HEK293 (cell line): ENCODE results near the gene KDELR1.

Source experiments
- SCRT2 ChIP-seq: fragments of 450-650 bp; formaldehyde crosslinking; IDR thresholded peaks from 2 replicates; pipeline ENCODE4 v1.5.1; 2016; ENCODE audit warnings: missing biosample characterization, missing genetic modification characterization
- SP2 ChIP-seq: fragments of 450-650 bp; formaldehyde crosslinking; IDR thresholded peaks from 2 replicates; pipeline ENCODE4 v1.5.1; 2016; ENCODE audit warnings: missing biosample characterization, missing genetic modification characterization
- TCF7L2 ChIP-seq: IDR thresholded peaks from 2 replicates; pipeline ENCODE4 v1.6.1; 2011; ENCODE audit warnings: low read depth, mild to moderate bottlenecking, inconsistent platforms, low read length, moderate library complexity, borderline replicate concordance
- TRIM28 ChIP-seq: IDR thresholded peaks from 2 replicates; pipeline ENCODE4 v1.6.1; 2011; ENCODE audit warnings: low read length, control low read depth, borderline replicate concordance
- ZNF302 ChIP-seq: fragments of 450-650 bp; formaldehyde crosslinking; IDR thresholded peaks from 2 replicates; pipeline ENCODE4 v1.5.1; 2016; ENCODE audit warnings: missing biosample characterization, missing genetic modification characterization, low read depth
- ZNF311 ChIP-seq: fragments of 450-650 bp; formaldehyde crosslinking; IDR thresholded peaks from 2 replicates; pipeline ENCODE4 v1.5.1; 2017; ENCODE audit warnings: missing biosample characterization, missing genetic modification characterization, borderline replicate concordance
- TF ChIP-seq, protein P1 (sequence below): fragments of 450-650 bp; formaldehyde crosslinking; IDR thresholded peaks from 2 replicates; pipeline ENCODE4 v1.5.1; 2016; ENCODE audit warnings: missing biosample characterization, missing genetic modification characterization
- TF ChIP-seq, protein P2 (sequence below): fragments of 450-650 bp; formaldehyde crosslinking; IDR thresholded peaks from 2 replicates; pipeline ENCODE4 v1.5.1; 2016; ENCODE audit warnings: missing biosample characterization, missing genetic modification characterization
- TF ChIP-seq, protein P3 (sequence below): fragments of 450-650 bp; formaldehyde crosslinking; IDR thresholded peaks from 2 replicates; pipeline ENCODE4 v1.5.1; 2016; ENCODE audit warnings: missing biosample characterization, missing genetic modification characterization

DNA sequence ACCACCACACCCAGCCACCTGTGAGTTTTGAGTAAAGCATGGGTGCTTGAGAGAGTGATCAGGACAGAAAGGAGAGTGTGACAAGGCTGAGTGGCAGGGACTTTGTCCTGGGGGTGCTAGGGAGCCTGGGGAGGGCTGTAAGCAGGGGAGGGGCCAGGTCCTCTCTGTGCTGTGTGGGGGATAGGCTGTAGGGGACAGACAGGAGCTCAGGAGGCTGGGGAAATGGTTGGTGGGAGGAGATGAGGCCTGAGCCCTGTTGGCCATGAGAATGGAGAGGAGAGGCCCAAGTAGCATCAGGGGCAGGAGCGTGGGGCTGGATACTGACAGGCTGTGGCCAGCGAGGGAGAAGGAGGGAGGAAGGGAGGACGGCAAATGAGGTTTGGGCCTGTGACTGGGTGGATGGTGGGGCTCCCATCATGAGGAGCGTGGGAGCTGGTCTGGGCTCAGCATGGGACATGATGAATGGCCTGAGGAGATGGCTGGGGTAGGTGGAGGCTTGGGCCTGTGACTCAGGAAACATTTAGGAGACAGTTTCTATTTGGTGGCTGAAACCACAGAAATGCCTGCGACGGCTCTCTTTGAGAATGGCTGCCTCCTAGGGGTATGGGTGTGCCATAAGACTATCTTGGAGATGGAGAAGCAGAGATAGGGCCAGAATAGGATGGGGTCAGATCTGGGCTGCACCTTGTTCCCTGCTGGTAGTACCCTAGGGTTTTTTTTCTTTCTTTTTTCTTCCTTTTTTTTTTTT is 27.1 kb upstream of the KDELR1 start:
- TF ChIP-seq, protein P1, sequence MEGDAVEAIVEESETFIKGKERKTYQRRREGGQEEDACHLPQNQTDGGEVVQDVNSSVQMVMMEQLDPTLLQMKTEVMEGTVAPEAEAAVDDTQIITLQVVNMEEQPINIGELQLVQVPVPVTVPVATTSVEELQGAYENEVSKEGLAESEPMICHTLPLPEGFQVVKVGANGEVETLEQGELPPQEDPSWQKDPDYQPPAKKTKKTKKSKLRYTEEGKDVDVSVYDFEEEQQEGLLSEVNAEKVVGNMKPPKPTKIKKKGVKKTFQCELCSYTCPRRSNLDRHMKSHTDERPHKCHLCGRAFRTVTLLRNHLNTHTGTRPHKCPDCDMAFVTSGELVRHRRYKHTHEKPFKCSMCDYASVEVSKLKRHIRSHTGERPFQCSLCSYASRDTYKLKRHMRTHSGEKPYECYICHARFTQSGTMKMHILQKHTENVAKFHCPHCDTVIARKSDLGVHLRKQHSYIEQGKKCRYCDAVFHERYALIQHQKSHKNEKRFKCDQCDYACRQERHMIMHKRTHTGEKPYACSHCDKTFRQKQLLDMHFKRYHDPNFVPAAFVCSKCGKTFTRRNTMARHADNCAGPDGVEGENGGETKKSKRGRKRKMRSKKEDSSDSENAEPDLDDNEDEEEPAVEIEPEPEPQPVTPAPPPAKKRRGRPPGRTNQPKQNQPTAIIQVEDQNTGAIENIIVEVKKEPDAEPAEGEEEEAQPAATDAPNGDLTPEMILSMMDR (tag by site-specific recombination), result 0 out of 2 replicates have a peak, but pooled peaks have one; percentile 25
- no peak for TF ChIP-seq TCF7L2
- TF ChIP-seq, protein P2, sequence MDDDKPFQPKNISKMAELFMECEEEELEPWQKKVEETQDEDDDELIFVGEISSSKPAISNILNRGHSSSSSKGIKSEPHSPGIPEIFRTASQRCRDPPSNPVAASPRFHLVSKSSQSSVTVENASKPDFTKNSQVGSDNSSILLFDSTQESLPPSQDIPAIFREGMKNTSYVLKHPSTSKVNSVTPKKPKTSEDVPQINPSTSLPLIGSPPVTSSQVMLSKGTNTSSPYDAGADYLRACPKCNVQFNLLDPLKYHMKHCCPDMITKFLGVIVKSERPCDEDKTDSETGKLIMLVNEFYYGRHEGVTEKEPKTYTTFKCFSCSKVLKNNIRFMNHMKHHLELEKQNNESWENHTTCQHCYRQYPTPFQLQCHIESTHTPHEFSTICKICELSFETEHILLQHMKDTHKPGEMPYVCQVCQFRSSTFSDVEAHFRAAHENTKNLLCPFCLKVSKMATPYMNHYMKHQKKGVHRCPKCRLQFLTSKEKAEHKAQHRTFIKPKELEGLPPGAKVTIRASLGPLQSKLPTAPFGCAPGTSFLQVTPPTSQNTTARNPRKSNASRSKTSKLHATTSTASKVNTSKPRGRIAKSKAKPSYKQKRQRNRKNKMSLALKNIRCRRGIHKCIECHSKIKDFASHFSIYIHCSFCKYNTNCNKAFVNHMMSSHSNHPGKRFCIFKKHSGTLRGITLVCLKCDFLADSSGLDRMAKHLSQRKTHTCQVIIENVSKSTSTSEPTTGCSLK, result no peak
- TF ChIP-seq ZNF311 (tag by site-specific recombination), result no peak
- TF ChIP-seq, protein P3, sequence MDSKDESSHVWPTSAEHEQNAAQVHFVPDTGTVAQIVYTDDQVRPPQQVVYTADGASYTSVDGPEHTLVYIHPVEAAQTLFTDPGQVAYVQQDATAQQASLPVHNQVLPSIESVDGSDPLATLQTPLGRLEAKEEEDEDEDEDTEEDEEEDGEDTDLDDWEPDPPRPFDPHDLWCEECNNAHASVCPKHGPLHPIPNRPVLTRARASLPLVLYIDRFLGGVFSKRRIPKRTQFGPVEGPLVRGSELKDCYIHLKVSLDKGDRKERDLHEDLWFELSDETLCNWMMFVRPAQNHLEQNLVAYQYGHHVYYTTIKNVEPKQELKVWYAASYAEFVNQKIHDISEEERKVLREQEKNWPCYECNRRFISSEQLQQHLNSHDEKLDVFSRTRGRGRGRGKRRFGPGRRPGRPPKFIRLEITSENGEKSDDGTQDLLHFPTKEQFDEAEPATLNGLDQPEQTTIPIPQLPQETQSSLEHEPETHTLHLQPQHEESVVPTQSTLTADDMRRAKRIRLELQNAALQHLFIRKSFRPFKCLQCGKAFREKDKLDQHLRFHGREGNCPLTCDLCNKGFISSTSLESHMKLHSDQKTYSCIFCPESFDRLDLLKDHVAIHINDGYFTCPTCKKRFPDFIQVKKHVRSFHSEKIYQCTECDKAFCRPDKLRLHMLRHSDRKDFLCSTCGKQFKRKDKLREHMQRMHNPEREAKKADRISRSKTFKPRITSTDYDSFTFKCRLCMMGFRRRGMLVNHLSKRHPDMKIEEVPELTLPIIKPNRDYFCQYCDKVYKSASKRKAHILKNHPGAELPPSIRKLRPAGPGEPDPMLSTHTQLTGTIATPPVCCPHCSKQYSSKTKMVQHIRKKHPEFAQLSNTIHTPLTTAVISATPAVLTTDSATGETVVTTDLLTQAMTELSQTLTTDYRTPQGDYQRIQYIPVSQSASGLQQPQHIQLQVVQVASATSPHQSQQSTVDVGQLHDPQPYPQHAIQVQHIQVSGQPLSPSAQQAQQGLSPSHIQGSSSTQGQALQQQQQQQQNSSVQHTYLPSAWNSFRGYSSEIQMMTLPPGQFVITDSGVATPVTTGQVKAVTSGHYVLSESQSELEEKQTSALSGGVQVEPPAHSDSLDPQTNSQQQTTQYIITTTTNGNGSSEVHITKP, result no peak
- TF ChIP-seq SCRT2 (tag by site-specific recombination), result no peak
- peak; percentile 34; the same call in 1 of the 2 replicates for TF ChIP-seq SP2 (tag by site-specific recombination)
- no peak for TF ChIP-seq TRIM28
- no peak for TF ChIP-seq ZNF302 (tag by site-specific recombination)
